ENCODE data around the gene FAM241B. TPM values are rescaled to one million over a fixed set of nuclear protein-coding genes. Genes with fewer than 3 reads are reported as not detected.

FAM241B gene
- total and polyA plus RNA-seq, 2 of the 4 experiments (the other 2 are of a cell fraction), result 0.18 to 1.4 TPM

DNA sequence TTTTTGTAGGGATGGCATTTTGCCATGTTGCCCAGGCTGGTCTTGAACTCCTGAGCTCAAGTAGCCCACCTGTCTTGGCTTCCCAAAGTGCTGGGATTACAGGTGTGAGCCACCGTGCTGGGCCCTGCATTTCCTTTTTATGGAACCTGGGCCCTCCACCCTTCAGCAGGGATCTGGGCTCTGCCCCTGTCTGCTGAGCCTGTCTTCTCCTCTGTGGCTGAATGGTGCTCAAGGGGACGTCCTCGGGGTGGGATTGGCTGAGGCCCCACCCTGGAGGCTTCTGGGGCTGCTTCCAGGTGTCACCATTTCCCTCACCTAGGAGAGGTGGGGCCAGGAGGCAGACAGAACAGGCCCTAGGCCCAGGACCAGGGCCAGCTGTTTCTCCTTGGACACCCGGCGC lies 18.4 kb downstream of the FAM241B start:
- H4K8ac ChIP-seq (ENCODE audit: low read depth in 2 of 2, low read length in 2 of 2), result no peak overlapping the region
- no peak for TF ChIP-seq MAZ (IDR thresholded peaks at IDR 0.05; ENCODE audit: borderline replicate concordance, low read depth, low read length)
- TF ChIP-seq MXI1 (IDR thresholded peaks at IDR 0.05; ENCODE audit: borderline replicate concordance, low read depth, low read length), result no peak
- no peak for TF ChIP-seq RAD21 (IDR thresholded peaks at IDR 0.05; ENCODE audit: low read length)
- no peak for TF ChIP-seq CEBPB (IDR thresholded peaks at IDR 0.05; ENCODE audit: low read depth, low read length)
- TF ChIP-seq NFE2L2 (IDR thresholded peaks at IDR 0.05; ENCODE audit: low read depth, low read length), result no peak
- TF ChIP-seq CTCF (conservative IDR thresholded peaks at IDR 0.05; ENCODE audit: low read depth, low read length), result no peak
- no peak for TF ChIP-seq RFX5 (IDR thresholded peaks at IDR 0.05; ENCODE audit: low read depth, low read length)
- no peak for TF ChIP-seq FOS (IDR thresholded peaks at IDR 0.05; ENCODE audit: low read depth, low read length)
- no peak for TF ChIP-seq MAFK (IDR thresholded peaks at IDR 0.05; ENCODE audit: low read depth, low read length)
- no peak for TF ChIP-seq BHLHE40 (IDR thresholded peaks at IDR 0.05; ENCODE audit: low read depth, low read length)
- no peak for TF ChIP-seq SMC3 (IDR thresholded peaks at IDR 0.05; ENCODE audit: low read depth, low read length)
- no peak for TF ChIP-seq CHD1 (IDR thresholded peaks at IDR 0.05; ENCODE audit: low read depth, low read length)
- no peak overlapping the region for H3K18ac ChIP-seq (ENCODE audit: low read depth, low read length)
- H3K9me3 ChIP-seq (ENCODE audit: control insufficient read depth, insufficient read depth, low read length), result peaks cover 5% of the 10 kb centered on the region
- no peak overlapping the region for H4K5ac ChIP-seq (ENCODE audit: low read depth, low read length)
- H2BK120ac ChIP-seq (ENCODE audit: low read depth, low read length), result no peak overlapping the region
- ATAC-seq (ENCODE audit: low read depth) (no peak), DNase-seq (no peak)
- no peak overlapping the region for H4K91ac ChIP-seq (ENCODE audit: insufficient read depth, low read depth, low read length)
- no peak overlapping the region for H3K4ac ChIP-seq (ENCODE audit: low read depth, low read length)
- no peak overlapping the region for H2BK15ac ChIP-seq (ENCODE audit: low read depth, low read length)
- H3K56ac ChIP-seq (ENCODE audit: extremely low read depth, insufficient read depth, low read length), result no peak overlapping the region
- CTCF ChIA-PET, result no interaction called here
- H3K23ac ChIP-seq (ENCODE audit: low read depth, low read length), result no peak overlapping the region
- no peak overlapping the region for H3K4me3 ChIP-seq (ENCODE audit: insufficient read depth, low read depth, low read length)
- no peak overlapping the region for H3K9ac ChIP-seq (ENCODE audit: low read depth, low read length)
- H2AFZ ChIP-seq (replicated peaks; ENCODE audit: low read length, poor library complexity), result no peak overlapping the region
- no peak overlapping the region for H2BK20ac ChIP-seq (ENCODE audit: low read depth, low read length)
- intact Hi-C loops (cut with micrococcal nuclease) (no loop called here), dilution Hi-C loops (cut with HindIII; ENCODE audit: low sequenced_read_pairs, unreplicated experiment) (no loop called here), in situ Hi-C loops (cut with MboI; ENCODE audit: low sequenced_read_pairs) (loop anchor here (10.0 kb wide), 1 partner anchor 156 kb away; the partner anchor contains the start of gene COL13A1)
- no TSS peak for BruUV-seq (replicated peaks)
- H3K27me3 ChIP-seq (ENCODE audit: control insufficient read depth, insufficient read depth, low read length), result peaks cover 50% of the 10 kb centered on the region
- H3K27ac ChIP-seq (ENCODE audit: insufficient read depth, low read length), result no peak overlapping the region
- no peaks in the 10 kb centered on the region for H3K4me1 ChIP-seq (ENCODE audit: control insufficient read depth, insufficient read depth, low read length)
- no CpG with 5 or more reads among the region's 5 CpGs for WGBS, 2 experiments (ENCODE audit: extremely low coverage in 2 of 2, insufficient read length in 1 of 2)
- H4K20me1 ChIP-seq (ENCODE audit: insufficient read depth, low read length), result 0 out of 2 replicates have a peak, but pooled peaks cover 5% of the 10 kb centered on the region
- no peak overlapping the region for H2AK5ac ChIP-seq (ENCODE audit: low read depth, low read length)
- POLR2A ChIA-PET (ENCODE audit: unreplicated experiment), result no interaction called here
- no peak overlapping the region for H2BK5ac ChIP-seq (ENCODE audit: low read depth, low read length, poor library complexity, severe bottlenecking)
- no peak overlapping the region for H3K4me2 ChIP-seq (ENCODE audit: low read depth, low read length)
- no peaks in the 10 kb centered on the region for H3K79me1 ChIP-seq (ENCODE audit: low read depth in 1 of 2, low read length in 2 of 2)
- no peak overlapping the region for H3K14ac ChIP-seq (replicated peaks; ENCODE audit: low read depth, low read length)
- no peaks in the 10 kb centered on the region for H3K36me3 ChIP-seq (ENCODE audit: control insufficient read depth, insufficient read depth, low read length)
- no peak overlapping the region for H2AK9ac ChIP-seq (replicated peaks; ENCODE audit: low read depth, low read length, poor library complexity)
- H3K9me1 ChIP-seq (ENCODE audit: insufficient read depth, low read length), result no peaks in the 10 kb centered on the region

Data from IMR-90 (cell line).